Erythroblast (primary cell): Measurements from ENCODE around the gene HID1.

Source experiments
- GATA1 ChIP-seq: IDR thresholded peaks from 2 replicates; pipeline ENCODE4 v1.6.1; 2011; ENCODE audit warnings: low read depth, mild to moderate bottlenecking, control low read depth, low read length, moderate library complexity
- POLR2A ChIP-seq: IDR thresholded peaks from 2 replicates; pipeline ENCODE4 v1.6.1; 2011; ENCODE audit warnings: mild to moderate bottlenecking, low read length

DNA sequence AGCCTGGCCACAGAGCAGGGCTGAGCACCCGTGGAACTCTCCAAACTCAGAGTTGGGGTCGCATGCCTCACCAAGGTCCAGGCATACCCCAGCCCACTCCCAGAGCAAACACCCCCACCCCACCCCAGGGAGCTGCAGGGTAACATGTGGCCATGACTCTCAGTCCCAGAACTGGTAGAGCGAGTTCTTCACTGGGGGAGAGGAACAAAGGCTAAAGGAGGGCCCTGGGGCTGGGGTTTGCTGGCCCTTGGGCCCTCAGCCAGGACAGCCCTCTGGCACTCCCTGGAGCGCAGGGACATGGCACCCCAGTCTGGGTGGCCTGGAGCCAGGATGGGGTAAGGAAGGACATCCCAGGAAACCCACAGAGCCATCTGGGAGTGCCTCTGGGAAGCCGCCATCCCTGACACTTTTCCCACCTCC is 4.2 kb downstream of the HID1 start:
- TF ChIP-seq POLR2A (no peak), GATA1 (no peak)
